HG03558 (cell line): ENCODE data around the gene GALNT9.
"Not testable (repeated sequence)": the region's sequence is repeated elsewhere in the genome, so short reads cannot be mapped to it uniquely, and the experiment has no call there.

Experiments
- ATAC-seq: cut with Tn5 transposase; IDR thresholded peaks from one replicate; pipeline ENCODE4 v1.9.1; 2021; ENCODE audit warnings: moderate number of reproducible peaks; ENCODE audit not compliant: unreplicated experiment; ENCODE audit errors: extremely low read depth

GALNT9 gene

GRCh38 chr12:132302466-132303358 is 26.7 kb downstream of the GALNT9 start:
- ATAC-seq: no peak

DNA sequence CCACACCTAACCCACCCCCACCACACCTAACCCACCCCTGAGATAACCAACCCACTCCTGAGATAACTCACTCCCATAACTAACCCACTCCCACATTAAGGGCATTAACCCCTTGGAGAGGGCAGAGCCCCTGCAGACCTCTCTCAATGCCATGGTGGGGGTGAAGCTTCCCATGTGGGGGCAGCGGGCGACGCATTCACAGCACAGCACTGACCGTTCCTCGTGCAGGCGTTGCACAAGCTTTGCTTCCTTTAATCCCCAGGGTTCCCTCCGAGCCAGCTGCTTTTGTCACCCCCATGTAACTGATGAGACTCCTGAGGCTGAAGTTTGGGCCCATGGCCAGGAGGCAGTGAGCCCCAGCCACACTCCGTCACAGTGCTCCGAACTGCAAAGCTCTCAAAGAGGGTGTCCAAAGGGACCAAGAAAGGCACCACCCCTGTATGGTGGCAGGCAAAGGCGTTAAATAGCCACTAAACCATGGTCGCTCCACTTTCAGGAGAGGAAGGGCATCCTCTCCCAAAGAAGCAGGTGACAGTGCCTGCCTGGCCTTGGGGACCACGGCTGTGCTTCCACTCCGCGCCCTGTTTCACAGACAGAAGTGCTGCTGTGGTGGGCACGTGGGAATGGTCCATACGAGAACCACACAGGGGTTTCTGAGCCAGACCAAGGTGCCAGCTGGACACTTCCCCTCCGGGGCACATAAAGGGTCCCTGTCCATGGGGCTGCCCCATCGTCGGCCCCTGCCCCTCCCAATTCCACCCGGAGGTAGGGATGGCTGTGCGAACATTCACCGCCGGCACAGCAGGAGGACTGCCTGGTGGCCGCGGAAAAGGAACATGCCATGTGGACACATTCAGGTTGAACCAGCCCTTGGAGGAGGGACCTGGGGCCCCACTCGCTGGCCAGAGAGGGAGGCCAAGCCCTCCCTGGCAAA is 28.3 kb downstream of the GALNT9 start:
- no peak for ATAC-seq

DNA sequence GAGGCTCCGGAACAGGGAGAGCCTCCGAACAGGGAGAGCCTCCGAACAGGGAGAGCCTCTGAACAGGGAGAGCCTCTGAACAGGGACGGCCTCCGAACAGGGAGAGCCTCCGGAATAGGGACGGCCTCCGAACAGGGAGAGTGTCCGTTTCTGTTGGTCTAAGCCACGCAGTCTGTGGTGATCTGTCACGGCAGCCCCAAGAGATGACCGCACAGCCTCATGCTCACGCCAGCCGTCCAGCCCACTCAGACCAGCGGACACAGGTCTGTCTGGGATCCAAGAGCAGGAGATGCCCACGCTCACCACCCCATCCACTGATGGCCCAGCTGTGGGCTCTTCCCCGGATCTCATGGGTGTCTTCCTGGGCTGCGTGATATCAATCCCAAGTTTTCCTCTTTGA is 33.3 kb downstream of the GALNT9 start:
- no peak for ATAC-seq

GRCh38 chr12:132295561-132295960 is 33.8 kb downstream of the GALNT9 start:
- not testable (repeated sequence) for ATAC-seq

DNA sequence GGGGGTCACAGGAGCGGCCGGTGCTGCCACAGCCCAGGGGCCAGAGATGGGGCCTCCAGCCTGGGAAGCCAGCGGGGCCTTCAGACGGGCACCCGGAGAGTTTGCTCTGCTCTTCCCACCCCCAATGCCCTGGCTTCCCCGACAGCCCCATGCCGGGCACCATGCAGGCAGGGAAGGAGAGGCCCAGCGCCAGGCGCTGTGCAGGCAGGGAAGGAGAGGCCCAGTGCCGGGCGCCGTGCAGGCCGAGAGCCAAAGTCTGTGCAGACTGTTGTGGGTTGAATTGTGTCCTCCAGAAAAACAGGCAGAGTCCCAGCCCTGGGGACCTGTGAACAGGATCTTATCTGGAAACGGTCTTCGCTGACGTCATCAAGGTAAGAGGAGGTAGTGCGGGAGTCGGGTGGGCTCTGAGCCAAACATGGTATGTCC is 34.3 kb downstream of the GALNT9 start:
- ATAC-seq: no peak

DNA sequence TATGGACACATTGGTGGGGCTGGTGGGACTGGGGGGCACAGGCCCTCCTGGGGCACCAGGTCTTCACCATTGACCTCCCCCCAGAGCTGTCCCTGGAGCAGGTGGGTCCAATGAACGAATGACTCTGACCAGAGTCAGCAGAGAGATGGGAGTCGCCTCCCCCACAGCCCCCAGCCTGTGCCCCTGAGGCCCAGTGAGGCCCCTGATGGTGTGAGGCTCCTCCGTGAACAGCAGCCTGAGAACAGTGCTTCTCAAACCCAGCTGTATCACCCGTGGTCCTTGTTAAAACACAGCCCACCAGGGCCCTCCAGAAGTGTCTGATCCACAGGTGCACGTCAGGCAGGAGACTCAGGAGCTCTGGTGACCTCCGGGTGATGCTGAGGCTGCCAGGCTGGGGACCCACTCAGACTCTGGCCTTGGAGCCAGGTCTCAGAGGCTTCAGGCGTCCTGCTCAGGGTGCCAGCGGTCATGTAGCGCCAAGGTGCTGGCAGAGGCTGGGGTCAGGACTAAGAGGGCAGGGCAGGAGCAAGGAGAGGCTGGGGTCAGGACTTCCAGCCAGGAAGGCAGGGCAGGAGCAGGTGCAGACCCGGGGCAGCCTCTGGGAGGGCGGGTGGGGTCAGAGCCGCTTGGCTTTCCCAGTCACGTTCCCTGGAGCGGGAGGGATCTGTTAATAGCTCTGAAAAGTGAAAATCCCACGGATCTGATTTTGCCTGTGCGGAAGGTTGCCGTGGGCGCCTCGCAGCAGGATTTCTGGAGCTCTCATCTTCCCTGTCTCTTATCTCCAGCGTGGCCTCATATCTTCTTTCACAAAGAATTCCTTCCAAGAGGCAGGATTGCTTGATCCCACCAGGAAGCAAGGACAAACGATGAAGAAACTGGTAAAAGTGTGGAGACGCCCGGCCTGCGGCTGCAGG is 35.0 kb downstream of the GALNT9 start:
- ATAC-seq: no peak

- ATAC-seq: no peak
Measured at GRCh38 chr12:132292328-132293319, 36.8 kb downstream of the GALNT9 start.

- no peak for ATAC-seq
Measured at GRCh38 chr12:132291402-132292175, 37.8 kb downstream of the GALNT9 start.

GRCh38 chr12:132290203-132290540 is 39.2 kb downstream of the GALNT9 start:
- ATAC-seq: no peak

- ATAC-seq: no peak
Measured at GRCh38 chr12:132289356-132290202, 39.8 kb downstream of the GALNT9 start.

- no peak for ATAC-seq
Measured at GRCh38 chr12:132288516-132289215, 40.7 kb downstream of the GALNT9 start.

DNA sequence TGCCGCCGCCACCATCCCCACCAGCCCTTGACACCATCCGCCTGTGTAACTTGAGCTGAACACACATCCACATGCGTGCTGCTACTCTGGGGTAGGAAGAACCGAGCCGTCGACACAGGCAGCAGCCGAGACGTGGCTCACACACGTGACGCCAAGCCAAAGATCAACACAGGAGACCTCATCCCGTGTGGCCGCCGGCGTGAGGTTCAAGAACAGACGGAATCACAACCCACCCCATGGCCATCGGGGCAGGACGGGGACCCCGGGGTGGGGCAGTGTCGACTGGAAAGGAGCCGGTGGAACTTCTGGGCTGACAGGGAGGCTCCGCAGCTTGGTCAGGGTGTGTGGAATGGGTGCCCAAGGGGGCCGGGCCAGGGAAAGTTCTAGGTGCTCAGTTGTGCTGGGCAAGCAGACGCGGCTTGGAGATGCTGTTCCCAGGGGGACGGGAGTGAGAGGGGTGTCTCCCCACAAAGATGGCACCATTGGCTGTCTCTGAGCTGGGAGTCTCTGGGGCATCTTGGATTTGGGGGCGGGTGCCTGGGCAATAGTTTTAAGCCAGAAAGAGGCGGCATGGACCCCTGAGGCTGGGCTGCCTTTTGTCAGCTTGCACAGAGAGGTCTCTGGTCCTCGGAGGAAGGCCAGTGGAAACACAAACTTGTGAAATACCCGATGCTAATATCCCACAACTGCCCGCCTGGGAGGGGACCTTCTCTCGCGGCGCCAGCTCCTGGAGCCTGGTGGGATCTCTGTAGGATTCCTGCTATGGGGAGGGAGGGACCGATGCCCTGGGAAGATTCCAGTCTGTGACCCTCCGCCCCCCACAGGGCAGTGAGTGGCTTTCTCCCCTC is 41.8 kb downstream of the GALNT9 start:
- ATAC-seq: no peak

GRCh38 chr12:132286912-132287311 is 42.5 kb downstream of the GALNT9 start:
- no peak for ATAC-seq

DNA sequence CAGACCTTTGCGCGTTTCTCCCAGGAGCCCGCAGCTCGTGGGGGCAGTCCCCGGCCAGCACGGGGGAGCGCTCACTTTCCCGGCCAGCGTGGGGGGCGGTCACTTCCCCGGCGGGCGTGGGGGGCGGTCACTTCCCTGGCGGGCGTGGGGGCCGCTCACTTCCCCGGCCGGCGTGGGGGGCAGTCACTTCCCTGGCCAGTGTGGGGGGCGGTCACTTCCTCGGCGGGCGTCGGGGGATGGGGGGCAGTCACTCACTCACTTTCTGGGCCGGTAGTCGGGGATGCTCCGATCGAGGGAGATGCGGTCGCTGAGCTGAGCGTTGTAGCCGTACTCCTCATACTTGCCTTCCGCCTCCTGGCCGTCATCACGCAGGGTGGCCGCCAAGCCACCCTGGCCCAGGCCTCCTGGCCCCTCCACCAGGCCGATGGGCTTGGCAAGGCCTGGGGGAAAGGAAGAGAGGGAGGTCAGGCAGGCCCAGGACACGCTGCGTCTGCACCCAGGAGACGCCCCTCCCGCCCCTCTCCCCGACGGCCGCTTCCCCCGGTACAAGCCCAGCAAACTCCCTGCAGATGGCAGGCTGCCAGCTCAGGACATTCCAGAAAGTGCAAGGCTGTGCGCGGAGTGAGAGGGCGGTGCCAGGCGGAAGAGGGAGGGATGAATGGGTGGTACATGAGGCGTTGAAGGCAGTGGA is 43.3 kb downstream of the GALNT9 start:
- ATAC-seq: no peak
